ENCODE results near the gene EXD3. TPM values are rescaled to one million over a fixed set of nuclear protein-coding genes. Genes with fewer than 3 reads are reported as not detected.

EXD3 gene
- total RNA-seq, 1 donor from 2014 or later: 9.2 TPM

DNA sequence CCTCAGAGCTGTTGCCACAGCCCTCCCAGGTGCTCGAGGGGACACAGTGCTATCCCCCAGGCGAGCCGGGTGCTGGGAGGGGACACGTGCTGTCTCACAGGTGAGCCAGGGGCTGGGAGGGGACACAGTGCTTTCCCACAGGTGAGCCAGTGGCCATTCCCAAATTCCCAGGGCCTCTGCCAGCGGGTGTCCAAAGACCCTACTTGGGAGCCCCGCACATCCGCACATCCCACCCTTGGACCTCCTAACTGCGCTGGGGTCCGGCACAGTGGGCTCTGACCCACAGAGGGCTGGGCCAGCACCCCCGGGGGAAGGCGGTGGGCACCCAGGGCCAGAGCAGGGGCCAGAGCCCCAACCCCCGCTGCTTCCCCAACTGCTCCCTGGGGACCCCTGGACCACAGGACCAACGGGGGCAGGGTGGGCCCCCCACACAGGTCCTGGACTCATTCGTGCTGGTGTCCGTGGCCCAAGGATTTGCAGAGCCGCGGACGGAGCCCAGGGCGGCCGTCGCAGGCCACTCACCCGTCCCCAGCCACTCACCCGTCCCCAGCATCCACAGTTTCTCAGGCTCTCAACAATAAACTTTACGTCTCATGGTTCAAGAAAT, 17.9 kb downstream of the EXD3 start:
- H3K36me3 ChIP-seq: no peaks in the 10 kb centered on the region
- no peak for DNase-seq
- peaks cover 39% of the 10 kb centered on the region for H3K4me1 ChIP-seq
- intact Hi-C loops (cut with micrococcal nuclease): loop anchor here (5.0 kb wide), 1 partner anchor 108 kb away; no protein-coding TSS in a partner anchor
- no peak overlapping the region for H3K4me3 ChIP-seq
- no peak overlapping the region for H3K27ac ChIP-seq (replicated peaks)
- TF ChIP-seq, protein P1, sequence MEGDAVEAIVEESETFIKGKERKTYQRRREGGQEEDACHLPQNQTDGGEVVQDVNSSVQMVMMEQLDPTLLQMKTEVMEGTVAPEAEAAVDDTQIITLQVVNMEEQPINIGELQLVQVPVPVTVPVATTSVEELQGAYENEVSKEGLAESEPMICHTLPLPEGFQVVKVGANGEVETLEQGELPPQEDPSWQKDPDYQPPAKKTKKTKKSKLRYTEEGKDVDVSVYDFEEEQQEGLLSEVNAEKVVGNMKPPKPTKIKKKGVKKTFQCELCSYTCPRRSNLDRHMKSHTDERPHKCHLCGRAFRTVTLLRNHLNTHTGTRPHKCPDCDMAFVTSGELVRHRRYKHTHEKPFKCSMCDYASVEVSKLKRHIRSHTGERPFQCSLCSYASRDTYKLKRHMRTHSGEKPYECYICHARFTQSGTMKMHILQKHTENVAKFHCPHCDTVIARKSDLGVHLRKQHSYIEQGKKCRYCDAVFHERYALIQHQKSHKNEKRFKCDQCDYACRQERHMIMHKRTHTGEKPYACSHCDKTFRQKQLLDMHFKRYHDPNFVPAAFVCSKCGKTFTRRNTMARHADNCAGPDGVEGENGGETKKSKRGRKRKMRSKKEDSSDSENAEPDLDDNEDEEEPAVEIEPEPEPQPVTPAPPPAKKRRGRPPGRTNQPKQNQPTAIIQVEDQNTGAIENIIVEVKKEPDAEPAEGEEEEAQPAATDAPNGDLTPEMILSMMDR (IDR thresholded peaks at IDR 0.05; ENCODE audit: borderline replicate concordance): no peak
- no peaks in the 10 kb centered on the region for H3K9me3 ChIP-seq (replicated peaks)
- no peaks in the 10 kb centered on the region for H3K27me3 ChIP-seq (ENCODE audit: low read depth)

DNA sequence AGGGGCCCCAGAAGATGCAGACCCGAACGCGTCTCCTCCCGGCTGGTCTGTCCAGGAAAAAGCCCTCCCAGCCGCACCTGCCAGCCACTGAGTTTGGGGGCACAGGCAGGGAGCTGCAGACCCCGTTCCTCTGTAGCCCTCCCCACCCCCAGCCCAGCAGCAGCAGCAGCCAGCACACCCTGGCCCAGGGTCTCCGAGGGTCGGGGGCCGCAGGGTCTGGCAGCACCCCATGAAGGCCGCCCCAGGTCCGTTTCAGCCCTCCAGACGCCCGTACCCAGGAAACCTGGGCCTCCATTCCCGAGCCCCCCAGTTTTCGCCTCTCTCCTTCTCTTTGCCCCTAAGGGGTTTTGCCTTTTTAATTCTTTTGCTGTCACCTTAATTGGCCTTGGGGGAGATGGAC, 19.7 kb downstream of the EXD3 start:
- no peaks in the 10 kb centered on the region for H3K36me3 ChIP-seq
- peaks cover 25% of the 10 kb centered on the region for H3K4me1 ChIP-seq
- TF ChIP-seq, protein P1 (IDR thresholded peaks at IDR 0.05; ENCODE audit: borderline replicate concordance): no peak
- DNase-seq: no peak
- no peaks in the 10 kb centered on the region for H3K9me3 ChIP-seq (replicated peaks)
- H3K27me3 ChIP-seq (ENCODE audit: low read depth): no peaks in the 10 kb centered on the region
- H3K4me3 ChIP-seq: no peak overlapping the region
- intact Hi-C loops (cut with micrococcal nuclease): no loop called here
- H3K27ac ChIP-seq (replicated peaks): no peak overlapping the region

DNA sequence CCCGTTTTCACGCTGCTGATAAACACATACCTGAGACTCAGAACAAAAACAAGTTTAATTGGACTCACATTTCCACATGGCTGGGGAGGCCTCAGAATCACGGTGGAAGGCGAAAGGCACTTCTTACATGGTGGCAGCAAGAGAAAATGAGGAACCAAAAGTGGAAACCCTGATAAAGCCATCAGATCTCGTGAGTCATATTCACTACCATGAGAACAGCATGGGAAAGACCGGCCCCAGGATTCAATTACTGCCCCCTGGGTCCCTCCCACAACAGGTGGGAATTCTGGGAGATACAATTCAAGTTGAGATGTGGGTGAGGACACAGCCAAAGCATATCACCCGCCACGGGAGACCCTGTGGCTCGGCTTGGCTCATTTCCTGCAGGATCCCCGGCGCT, 20.2 kb downstream of the EXD3 start:
- no peaks in the 10 kb centered on the region for H3K36me3 ChIP-seq
- DNase-seq: no peak
- intact Hi-C loops (cut with micrococcal nuclease): no loop called here

DNA sequence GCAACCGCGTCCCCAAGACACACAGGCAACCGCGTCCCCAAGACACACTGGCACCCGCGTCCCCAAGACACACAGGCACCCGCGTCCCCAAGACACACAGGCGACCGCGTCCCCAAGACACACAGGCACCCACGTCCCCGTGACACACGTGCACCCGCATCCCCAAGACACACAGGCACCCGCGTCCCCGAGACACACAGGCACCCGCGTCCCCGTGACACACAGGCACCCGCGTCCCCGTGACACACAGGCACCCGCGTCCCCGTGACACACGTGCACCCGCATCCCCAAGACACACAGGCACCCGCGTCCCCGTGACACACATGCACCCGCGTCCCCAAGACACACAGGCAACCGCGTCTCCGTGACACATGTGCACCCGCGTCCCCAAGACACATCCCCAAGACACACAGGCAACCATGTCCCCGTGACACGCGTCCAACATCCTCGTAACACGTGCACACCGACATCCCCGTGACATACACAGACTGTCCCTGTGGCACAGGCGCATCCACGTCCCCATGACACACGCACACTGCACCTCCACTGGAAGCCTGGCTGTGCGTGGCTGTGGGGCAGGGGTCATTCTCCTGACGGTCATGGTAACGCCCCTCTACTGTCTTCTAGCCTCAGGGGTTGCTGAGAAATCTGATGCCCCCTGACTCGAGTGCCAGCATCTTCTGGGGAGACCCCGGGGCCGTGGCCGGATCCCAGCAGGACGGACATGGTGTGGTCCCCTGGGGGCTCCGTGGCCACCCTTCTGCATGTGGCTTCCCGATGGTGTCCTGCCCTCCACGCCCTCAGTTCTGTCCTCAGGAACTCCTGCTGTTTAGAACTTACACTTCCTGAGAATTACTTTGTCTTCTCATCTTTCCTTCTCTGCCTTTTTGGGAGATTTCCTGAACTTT, 24.1 kb downstream of the EXD3 start:
- TF ChIP-seq, protein P1 (IDR thresholded peaks at IDR 0.05; ENCODE audit: borderline replicate concordance): no peak

More for the DNA sequence above, 20.2 kb downstream of the EXD3 start:
- TF ChIP-seq, protein P1 (IDR thresholded peaks at IDR 0.05; ENCODE audit: borderline replicate concordance): no peak
- no peaks in the 10 kb centered on the region for H3K9me3 ChIP-seq (replicated peaks)
- H3K4me1 ChIP-seq: peaks cover 20% of the 10 kb centered on the region
- H3K27me3 ChIP-seq (ENCODE audit: low read depth): no peaks in the 10 kb centered on the region
- H3K4me3 ChIP-seq: no peak overlapping the region
- H3K27ac ChIP-seq (replicated peaks): no peak overlapping the region

DNA sequence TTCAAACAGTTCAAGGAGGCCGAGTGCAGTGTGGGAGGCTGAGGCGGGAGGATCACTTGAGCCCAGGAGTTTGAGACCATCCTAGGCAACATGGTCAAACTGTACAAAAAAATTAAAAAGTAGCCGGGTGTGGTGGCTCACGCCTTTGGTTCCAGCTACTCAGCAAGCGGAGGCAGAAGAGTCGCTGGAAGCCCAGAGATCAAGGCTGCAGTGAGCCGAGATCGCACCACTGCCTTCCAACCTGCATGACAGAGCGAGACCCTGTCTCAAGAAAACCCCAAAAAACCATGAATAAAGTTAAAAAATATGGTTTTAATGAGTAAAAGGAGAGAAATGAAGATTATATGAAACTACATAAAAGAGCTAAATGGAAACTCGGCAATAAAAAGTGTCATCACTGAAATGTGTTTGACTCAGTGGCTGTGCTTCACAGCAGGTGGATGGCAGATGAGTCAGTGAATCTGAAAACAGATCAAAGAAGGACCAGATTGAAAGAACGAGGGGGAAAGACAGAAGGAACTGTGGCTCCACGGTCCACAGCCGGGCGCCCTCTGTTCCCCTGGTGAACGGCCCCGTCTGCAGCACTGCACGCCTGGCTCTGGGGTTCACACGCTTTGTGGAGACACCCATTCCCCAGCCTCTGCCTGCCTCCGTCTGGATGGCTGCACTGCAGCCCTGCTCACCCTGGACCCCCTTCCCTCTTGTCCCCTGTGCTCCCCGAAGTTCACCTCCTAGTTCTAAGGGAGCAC, 25.1 kb downstream of the EXD3 start:
- Histone ChIP-seq H3K9me3 (replicated peaks) (no peaks in the 10 kb centered on the region), H3K4me3 (no peak overlapping the region), H3K27ac (replicated peaks) (no peak overlapping the region), H3K36me3 (peaks cover 6% of the 10 kb centered on the region), H3K4me1 (no peaks in the 10 kb centered on the region), H3K27me3 (ENCODE audit: low read depth) (no peaks in the 10 kb centered on the region)
- intact Hi-C loops (cut with micrococcal nuclease): no loop called here
- TF ChIP-seq, protein P1 (IDR thresholded peaks at IDR 0.05; ENCODE audit: borderline replicate concordance): no peak
- DNase-seq: no peak

More for the DNA sequence above, 24.1 kb downstream of the EXD3 start:
- H3K27ac ChIP-seq (replicated peaks): no peak overlapping the region
- no peak overlapping the region for H3K4me3 ChIP-seq
- H3K4me1 ChIP-seq: no peaks in the 10 kb centered on the region
- no peaks in the 10 kb centered on the region for H3K9me3 ChIP-seq (replicated peaks)
- no peak for DNase-seq
- intact Hi-C loops (cut with micrococcal nuclease): no loop called here
- H3K36me3 ChIP-seq: peaks cover 6% of the 10 kb centered on the region
- no peaks in the 10 kb centered on the region for H3K27me3 ChIP-seq (ENCODE audit: low read depth)

All from left ventricle myocardium inferior (tissue), 1 donor.